GM12875 (cell line): ENCODE measurements around the gene CPEB4.

ENCODE experiments used
- H3K4me3 ChIP-seq: one replicate; pipeline ENCODE4 v1.5.1; 2011; ENCODE audit warnings: low read depth, low read length, control low read depth
- CTCF ChIP-seq: IDR thresholded peaks from 2 replicates; pipeline ENCODE4 v1.5.1; 2011; ENCODE audit warnings: low read depth, mild to moderate bottlenecking, control low read depth, inconsistent platforms, low read length, moderate library complexity, borderline replicate concordance; ENCODE audit not compliant: insufficient read depth

CPEB4 gene

GRCh38 chr5:173846929-173847501 is 41.1 kb upstream of the CPEB4 start:
- no peak for TF ChIP-seq CTCF
- no peak overlapping the region for H3K4me3 ChIP-seq

GRCh38 chr5:173848986-173849596 is 39.1 kb upstream of the CPEB4 start:
- no peak for TF ChIP-seq CTCF
- no peak overlapping the region for H3K4me3 ChIP-seq

- no peak for TF ChIP-seq CTCF
These were observed 38.2 kb upstream of the CPEB4 start for GRCh38 chr5:173849908-173850307.

DNA sequence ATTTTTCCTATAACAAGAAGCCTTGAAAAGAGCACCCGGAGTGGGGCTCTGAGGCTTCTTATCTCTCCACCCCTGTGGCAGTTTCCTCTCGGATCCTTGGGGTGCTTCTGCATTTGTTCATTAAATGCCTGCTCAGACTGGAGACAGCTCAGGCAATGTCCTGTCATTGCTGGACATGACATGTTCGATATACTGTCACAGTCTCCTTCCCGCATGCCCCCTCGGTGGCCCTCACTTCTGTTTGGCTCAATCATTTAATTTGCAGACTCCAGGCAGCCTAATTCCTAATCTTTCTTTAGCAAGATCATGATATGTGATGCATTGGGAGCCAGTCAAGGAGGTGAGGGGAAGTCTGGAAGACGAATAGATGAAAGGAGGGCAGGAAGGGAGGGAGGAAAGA is 37.5 kb upstream of the CPEB4 start:
- H3K4me3 ChIP-seq: no peak overlapping the region
- no peak for TF ChIP-seq CTCF

More at GRCh38 chr5:173849908-173850307, 38.2 kb upstream of the CPEB4 start:
- no peak overlapping the region for H3K4me3 ChIP-seq

DNA sequence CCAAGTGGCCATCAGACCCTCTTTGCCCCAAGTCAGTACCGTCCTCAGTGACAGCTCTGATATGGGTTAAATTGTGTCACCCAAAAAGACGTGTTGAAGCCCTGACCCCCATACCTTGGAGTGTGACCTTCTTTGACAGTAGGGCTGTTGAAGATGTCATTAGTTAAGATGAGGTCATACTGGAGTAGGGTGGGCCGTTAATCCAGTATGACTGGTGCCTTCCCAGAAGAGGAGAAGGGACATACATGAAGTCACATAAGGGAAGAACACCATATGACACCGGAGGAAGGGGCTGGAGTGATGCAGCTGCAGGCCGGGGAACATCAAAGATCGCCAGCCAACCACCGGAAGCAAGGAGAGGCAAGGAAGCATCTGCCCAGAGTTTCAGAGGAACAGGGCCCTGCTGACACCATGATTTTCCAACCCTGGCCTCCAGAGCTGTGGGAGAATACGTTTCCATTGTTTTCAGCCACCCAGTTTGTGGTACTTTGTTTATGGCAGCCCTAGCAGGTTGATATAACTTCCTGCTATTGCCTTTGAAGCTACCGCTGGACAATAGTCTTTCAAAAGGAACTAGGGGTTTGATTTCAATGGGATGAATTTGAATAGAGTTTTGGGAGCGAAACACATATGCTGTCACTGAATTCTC is 36.4 kb upstream of the CPEB4 start:
- TF ChIP-seq CTCF: no peak
- H3K4me3 ChIP-seq: no peak overlapping the region

GRCh38 chr5:173852790-173853359 is 35.3 kb upstream of the CPEB4 start:
- no peak for TF ChIP-seq CTCF
- no peak overlapping the region for H3K4me3 ChIP-seq
